HepG2 (cell line): Measurements from ENCODE around the gene SLC39A1. TPM values are rescaled to one million over a fixed set of nuclear protein-coding genes. Genes with fewer than 3 reads are reported as not detected.
A peak's percentile ranks its signal among the peaks of the same experiment; 100 is the strongest.

Source experiments
- ARHGAP35 ChIP-seq: sonication (generic); formaldehyde crosslinking; IDR thresholded peaks from 2 replicates; pipeline ENCODE4 v1.9.0; 2022; ENCODE audit warnings: mild to moderate bottlenecking, inconsistent platforms, moderate library complexity, missing genetic modification reagents, borderline replicate concordance
- DR1 ChIP-seq: sonication (generic); formaldehyde crosslinking; IDR thresholded peaks from 2 replicates; pipeline ENCODE4 v1.8.0; 2021; ENCODE audit warnings: mild to moderate bottlenecking, missing genetic modification reagents, inconsistent platforms
- EEA1 ChIP-seq: sonication (generic); formaldehyde crosslinking; IDR thresholded peaks from 2 replicates; pipeline ENCODE4 v1.5.1; 2020; ENCODE audit warnings: mild to moderate bottlenecking, missing genetic modification reagents, borderline replicate concordance
- FOXA3 ChIP-seq: IDR thresholded peaks from 2 replicates; pipeline ENCODE4 v1.6.1; 2016; ENCODE audit warnings: missing genetic modification reagents, missing compliant biosample characterization
- FOXJ3 ChIP-seq: sonication (generic); formaldehyde crosslinking; IDR thresholded peaks from 2 replicates; pipeline ENCODE4 v1.4.0; 2020; ENCODE audit warnings: missing genetic modification reagents, mild to moderate bottlenecking, borderline replicate concordance
- IRF2 ChIP-seq: IDR thresholded peaks from 2 replicates; pipeline ENCODE4 v1.6.1; 2018; ENCODE audit warnings: missing genetic modification reagents, missing compliant biosample characterization
- KDM2A ChIP-seq: sonication (generic); formaldehyde crosslinking; IDR thresholded peaks from 2 replicates; pipeline ENCODE4 v1.4.0; 2020; ENCODE audit warnings: low read depth, missing genetic modification reagents, borderline replicate concordance
- NFIC ChIP-seq: IDR thresholded peaks from 2 replicates; pipeline ENCODE4 v1.6.1; 2012; ENCODE audit warnings: mild to moderate bottlenecking, low read length, inconsistent platforms
- POLR2A ChIP-seq, 2 experiments: IDR thresholded peaks; 2 replicates each; pipeline ENCODE4 v1.6.1; 2011; ENCODE audit warnings: low read depth in 2 of 2, low read length in 2 of 2, mild to moderate bottlenecking in 1 of 2, moderate library complexity in 1 of 2; ENCODE audit not compliant: insufficient read depth in 1 of 2
- RBAK ChIP-seq: sonication (generic); formaldehyde crosslinking; IDR thresholded peaks from 2 replicates; pipeline ENCODE4 v1.5.1; 2020; ENCODE audit warnings: mild to moderate bottlenecking, missing genetic modification reagents
- RFXAP ChIP-seq: sonication (generic); formaldehyde crosslinking; IDR thresholded peaks from 2 replicates; pipeline ENCODE4 v1.4.0; 2020; ENCODE audit warnings: missing genetic modification reagents, borderline replicate concordance
- RXRA ChIP-seq: sonication (generic); formaldehyde crosslinking; IDR thresholded peaks from 2 replicates; pipeline ENCODE4 v1.5.1; 2020; ENCODE audit warnings: missing genetic modification reagents
- SKI ChIP-seq: fragments of 450-650 bp; IDR thresholded peaks from one replicate; pipeline ENCODE4 v1.6.1; 2018; ENCODE audit warnings: mild to moderate bottlenecking; ENCODE audit not compliant: partially characterized antibody
- SRF ChIP-seq: IDR thresholded peaks from 2 replicates; pipeline ENCODE4 v1.6.1; 2011; ENCODE audit warnings: mild to moderate bottlenecking, low read depth, low read length, moderate library complexity
- ZMYM4 ChIP-seq: sonication (generic); formaldehyde crosslinking; IDR thresholded peaks from 2 replicates; pipeline ENCODE4 v1.8.1; 2023; ENCODE audit warnings: mild to moderate bottlenecking, missing genetic modification reagents
- ZNF335 ChIP-seq: sonication (generic); formaldehyde crosslinking; IDR thresholded peaks from 2 replicates; pipeline ENCODE4 v1.4.0; 2020; ENCODE audit warnings: missing genetic modification reagents
- ZNF432 ChIP-seq: sonication (generic); formaldehyde crosslinking; IDR thresholded peaks from 2 replicates; pipeline ENCODE4 v1.5.0; 2020; ENCODE audit warnings: missing genetic modification reagents, mild to moderate bottlenecking, borderline replicate concordance
- ZNF616 ChIP-seq: sonication (generic); formaldehyde crosslinking; IDR thresholded peaks from 2 replicates; pipeline ENCODE4 v1.5.0; 2020; ENCODE audit warnings: low read depth, mild to moderate bottlenecking, missing genetic modification reagents
- ZNF678 ChIP-seq: sonication (generic); formaldehyde crosslinking; IDR thresholded peaks from 2 replicates; pipeline ENCODE4 v1.4.0; 2020; ENCODE audit warnings: mild to moderate bottlenecking, missing genetic modification reagents
- ZNF775 ChIP-seq: sonication (generic); formaldehyde crosslinking; IDR thresholded peaks from 2 replicates; pipeline ENCODE4 v1.4.0; 2020; ENCODE audit warnings: missing genetic modification reagents, mild to moderate bottlenecking, moderate library complexity, borderline replicate concordance
- ZNF777 ChIP-seq: sonication (generic); formaldehyde crosslinking; IDR thresholded peaks from 2 replicates; pipeline ENCODE4 v1.4.0; 2020; ENCODE audit warnings: missing genetic modification reagents
- ZNF781 ChIP-seq: sonication (generic); formaldehyde crosslinking; IDR thresholded peaks from 2 replicates; pipeline ENCODE4 v1.5.1; 2020; ENCODE audit warnings: borderline replicate concordance, mild to moderate bottlenecking, missing genetic modification reagents; ENCODE audit errors: not compliant biosample characterization
- ZNF792 ChIP-seq: IDR thresholded peaks from 2 replicates; pipeline ENCODE4 v1.6.1; 2016
- ZSCAN21 ChIP-seq: sonication (generic); formaldehyde crosslinking; IDR thresholded peaks from 2 replicates; pipeline ENCODE4 v1.8.0; 2022; ENCODE audit warnings: mild to moderate bottlenecking, missing genetic modification reagents, moderate library complexity, borderline replicate concordance
- ZSCAN22 ChIP-seq: sonication (generic); formaldehyde crosslinking; IDR thresholded peaks from 2 replicates; pipeline ENCODE4 v1.4.0; 2020; ENCODE audit warnings: mild to moderate bottlenecking, missing genetic modification reagents
- polyA plus RNA-seq, 8 experiments: library from polyadenylated mRNA; depleted of rRNA in 3 of 8; stranded (reverse) in 7 of 8; unstranded in 1 of 8; fragments of >200 nt; fragmentation: Illumina TruSeq in 4 of 8; extraction: Trizol in 4 of 8; gene quantifications; 2 replicates each; pipeline versions ENCODE4 v1.2.1 to v1.2.3, GENCODE V29; 2011 to 2016; ENCODE audit warnings: low read depth in 4 of 8, missing spikeins in 1 of 8, mixed read lengths in 1 of 8; ENCODE audit not compliant: insufficient read depth in 1 of 8
- total RNA-seq, 5 experiments: library from RNA; depleted of rRNA; stranded (reverse); fragments of >200 nt; fragmentation: Illumina TruSeq; extraction: Trizol; gene quantifications; 2 replicates each; pipeline ENCODE4 v1.2.3, GENCODE V29; 2016; ENCODE audit warnings: low read depth in 1 of 5
- TF ChIP-seq, protein P1 (sequence below): sonication (generic); formaldehyde crosslinking; IDR thresholded peaks from 2 replicates; pipeline ENCODE4 v1.4.0; 2020; ENCODE audit warnings: low read depth, missing genetic modification reagents
- TF ChIP-seq, protein P2 (sequence below): sonication (generic); formaldehyde crosslinking; IDR thresholded peaks from 2 replicates; pipeline ENCODE4 v1.8.0; 2022; ENCODE audit warnings: mild to moderate bottlenecking, missing genetic modification reagents

Gene SLC39A1
- total and polyA plus RNA-seq, 2 of the 13 experiments (the other 11 are each of a cell fraction or from before 2014, with no cell fraction given), result 71.2 to 78.4 TPM

DNA sequence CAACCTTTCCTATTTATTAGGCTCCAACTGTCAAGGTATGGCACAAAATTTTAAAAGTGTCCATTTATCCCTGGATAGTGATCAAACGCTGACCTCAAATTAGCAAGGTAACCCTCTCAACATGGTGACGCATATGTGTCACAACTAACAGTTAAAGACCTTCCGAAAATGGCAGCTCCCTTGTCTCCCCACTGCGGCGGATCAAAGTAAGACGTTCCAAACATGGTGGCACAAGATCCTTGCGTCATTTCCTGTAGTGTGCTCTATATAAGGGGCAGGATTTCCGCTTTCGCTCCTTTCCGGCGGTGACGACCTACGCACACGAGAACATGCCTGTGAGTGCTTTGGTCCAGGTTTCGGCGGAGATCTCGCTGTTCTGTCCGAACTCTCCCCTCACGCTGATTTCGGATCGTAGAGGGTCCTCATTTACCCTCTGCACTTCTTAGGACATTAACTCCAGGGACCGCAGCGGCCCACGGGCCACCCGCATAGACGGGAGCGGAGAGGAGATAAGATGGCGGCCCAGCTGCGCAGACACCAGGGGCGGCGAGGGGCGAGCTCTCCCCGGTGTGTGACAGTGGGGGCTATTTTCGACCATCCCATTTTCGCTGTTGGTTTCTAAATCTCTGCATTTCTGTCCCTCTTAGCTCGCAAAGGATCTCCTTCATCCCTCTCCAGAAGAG lies 27.3 kb upstream of the SLC39A1 start, which contains the start of gene RPS27 (continued):
- TF ChIP-seq ZSCAN22 (CRISPR knock-in tag), result no peak
- peak; percentile 75 for TF ChIP-seq RXRA (CRISPR knock-in tag)
- TF ChIP-seq ZNF792 (CRISPR knock-in tag), result peak; percentile 68; the same call in 1 of the 2 replicates
- TF ChIP-seq ZNF775 (CRISPR knock-in tag), result 0 out of 2 replicates have a peak, but pooled peaks have one; percentile 28
- peak; percentile 85 for TF ChIP-seq ZNF777 (CRISPR knock-in tag)
- peak; percentile 74; the same call in 1 of the 2 replicates for TF ChIP-seq RFXAP (CRISPR knock-in tag)
- TF ChIP-seq SRF, result peak; percentile 74; the same call in 1 of the 2 replicates
- no peak for TF ChIP-seq RBAK (CRISPR knock-in tag)
- TF ChIP-seq ARHGAP35 (CRISPR knock-in tag), result peak; percentile 88
- TF ChIP-seq, protein P1, sequence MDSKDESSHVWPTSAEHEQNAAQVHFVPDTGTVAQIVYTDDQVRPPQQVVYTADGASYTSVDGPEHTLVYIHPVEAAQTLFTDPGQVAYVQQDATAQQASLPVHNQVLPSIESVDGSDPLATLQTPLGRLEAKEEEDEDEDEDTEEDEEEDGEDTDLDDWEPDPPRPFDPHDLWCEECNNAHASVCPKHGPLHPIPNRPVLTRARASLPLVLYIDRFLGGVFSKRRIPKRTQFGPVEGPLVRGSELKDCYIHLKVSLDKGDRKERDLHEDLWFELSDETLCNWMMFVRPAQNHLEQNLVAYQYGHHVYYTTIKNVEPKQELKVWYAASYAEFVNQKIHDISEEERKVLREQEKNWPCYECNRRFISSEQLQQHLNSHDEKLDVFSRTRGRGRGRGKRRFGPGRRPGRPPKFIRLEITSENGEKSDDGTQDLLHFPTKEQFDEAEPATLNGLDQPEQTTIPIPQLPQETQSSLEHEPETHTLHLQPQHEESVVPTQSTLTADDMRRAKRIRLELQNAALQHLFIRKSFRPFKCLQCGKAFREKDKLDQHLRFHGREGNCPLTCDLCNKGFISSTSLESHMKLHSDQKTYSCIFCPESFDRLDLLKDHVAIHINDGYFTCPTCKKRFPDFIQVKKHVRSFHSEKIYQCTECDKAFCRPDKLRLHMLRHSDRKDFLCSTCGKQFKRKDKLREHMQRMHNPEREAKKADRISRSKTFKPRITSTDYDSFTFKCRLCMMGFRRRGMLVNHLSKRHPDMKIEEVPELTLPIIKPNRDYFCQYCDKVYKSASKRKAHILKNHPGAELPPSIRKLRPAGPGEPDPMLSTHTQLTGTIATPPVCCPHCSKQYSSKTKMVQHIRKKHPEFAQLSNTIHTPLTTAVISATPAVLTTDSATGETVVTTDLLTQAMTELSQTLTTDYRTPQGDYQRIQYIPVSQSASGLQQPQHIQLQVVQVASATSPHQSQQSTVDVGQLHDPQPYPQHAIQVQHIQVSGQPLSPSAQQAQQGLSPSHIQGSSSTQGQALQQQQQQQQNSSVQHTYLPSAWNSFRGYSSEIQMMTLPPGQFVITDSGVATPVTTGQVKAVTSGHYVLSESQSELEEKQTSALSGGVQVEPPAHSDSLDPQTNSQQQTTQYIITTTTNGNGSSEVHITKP, result peak; percentile 95
- TF ChIP-seq ZNF616 (CRISPR knock-in tag), result 0 out of 2 replicates have a peak, but pooled peaks have one; percentile 49
- peak; percentile 89; the same call in 1 of the 2 replicates for TF ChIP-seq DR1 (CRISPR knock-in tag)
- TF ChIP-seq KDM2A, result peak; percentile 88
- no peak for TF ChIP-seq ZNF432
- peak; percentile 97 for TF ChIP-seq ZMYM4 (CRISPR knock-in tag)
- TF ChIP-seq IRF2 (CRISPR knock-in tag), result peak; percentile 94
- TF ChIP-seq POLR2A (IDR thresholded peaks at IDR 0.05; ENCODE audit: insufficient read depth in 1 of 2, low read depth in 2 of 2, low read length in 2 of 2), result peak; percentile 100
- peak; percentile 77 for TF ChIP-seq FOXA3 (CRISPR knock-in tag)
- TF ChIP-seq ZSCAN21, result no peak; the same call in 1 of the 2 replicates
- TF ChIP-seq, protein P2, sequence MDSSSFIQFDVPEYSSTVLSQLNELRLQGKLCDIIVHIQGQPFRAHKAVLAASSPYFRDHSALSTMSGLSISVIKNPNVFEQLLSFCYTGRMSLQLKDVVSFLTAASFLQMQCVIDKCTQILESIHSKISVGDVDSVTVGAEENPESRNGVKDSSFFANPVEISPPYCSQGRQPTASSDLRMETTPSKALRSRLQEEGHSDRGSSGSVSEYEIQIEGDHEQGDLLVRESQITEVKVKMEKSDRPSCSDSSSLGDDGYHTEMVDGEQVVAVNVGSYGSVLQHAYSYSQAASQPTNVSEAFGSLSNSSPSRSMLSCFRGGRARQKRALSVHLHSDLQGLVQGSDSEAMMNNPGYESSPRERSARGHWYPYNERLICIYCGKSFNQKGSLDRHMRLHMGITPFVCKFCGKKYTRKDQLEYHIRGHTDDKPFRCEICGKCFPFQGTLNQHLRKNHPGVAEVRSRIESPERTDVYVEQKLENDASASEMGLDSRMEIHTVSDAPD, result no peak
- TF ChIP-seq SKI, result peak; percentile 47
- peak; percentile 81; the same call in 1 of the 2 replicates for TF ChIP-seq EEA1 (CRISPR knock-in tag)
- no peak for TF ChIP-seq NFIC
- TF ChIP-seq FOXJ3, result peak; percentile 52; the same call in 1 of the 2 replicates
- TF ChIP-seq ZNF678, result peak; percentile 93; the same call in 1 of the 2 replicates
- 0 out of 2 replicates have a peak, but pooled peaks have one; percentile 54 for TF ChIP-seq ZNF335 (CRISPR knock-in tag)
- TF ChIP-seq ZNF781 (CRISPR knock-in tag), result peak; percentile 67
